Endothelial cell of umbilical vein (primary cell): ENCODE data around the gene SUPT3H.
"Not testable (repeated sequence)": the region's sequence is repeated elsewhere in the genome, so short reads cannot be mapped to it uniquely, and the experiment has no call there.

Experiments
- CTCF ChIP-seq, 2 donors: IDR thresholded peaks; 1 replicate in 1 of 2; 2 replicates in 1 of 2; pipeline ENCODE4 v1.5.1; 2011; ENCODE audit warnings: low read length in 2 of 2, mild to moderate bottlenecking in 2 of 2, moderate library complexity in 2 of 2, control low read depth in 1 of 2, inconsistent platforms in 1 of 2, low read depth in 1 of 2; ENCODE audit not compliant: insufficient read depth in 1 of 2; ENCODE audit errors: extremely low read depth in 1 of 2
- EZH2 ChIP-seq: IDR thresholded peaks from 2 replicates; pipeline ENCODE4 v1.6.1; 2012; ENCODE audit warnings: borderline replicate concordance, low read depth, mild to moderate bottlenecking, moderate library complexity, low read length, inconsistent platforms; ENCODE audit not compliant: severe bottlenecking
- FOS ChIP-seq: IDR thresholded peaks from 2 replicates; pipeline ENCODE4 v1.6.1; 2011; ENCODE audit warnings: mild to moderate bottlenecking, low read length, moderate library complexity, borderline replicate concordance; ENCODE audit not compliant: insufficient read depth
- JUN ChIP-seq: IDR thresholded peaks from 2 replicates; pipeline ENCODE4 v1.6.1; 2011; ENCODE audit warnings: borderline replicate concordance, low read depth; ENCODE audit not compliant: insufficient read length, insufficient read depth
- MAX ChIP-seq: IDR thresholded peaks from 2 replicates; pipeline ENCODE4 v1.6.1; 2011; ENCODE audit not compliant: insufficient read depth, insufficient read length
- MYC ChIP-seq: IDR thresholded peaks from one replicate; pipeline ENCODE4 v1.6.1; 2011; ENCODE audit warnings: mild to moderate bottlenecking, low read depth, low read length
- POLR2A ChIP-seq: IDR thresholded peaks from 2 replicates; pipeline ENCODE4 v1.6.1; 2012; ENCODE audit warnings: low read depth, mild to moderate bottlenecking, control low read depth, low read length
- POLR2AphosphoS5 ChIP-seq: IDR thresholded peaks from 2 replicates; pipeline ENCODE4 v1.6.1; 2012; ENCODE audit warnings: low read depth, mild to moderate bottlenecking, control low read depth, low read length, moderate library complexity; ENCODE audit not compliant: insufficient read depth

- not testable (repeated sequence) for TF ChIP-seq JUN; POLR2A; EZH2; CTCF (IDR thresholded peaks at IDR 0.05; ENCODE audit: extremely low read depth in 1 of 2, insufficient read depth in 1 of 2, low read depth in 1 of 2, low read length in 2 of 2); MAX; FOS; POLR2AphosphoS5; MYC
These were observed 310.3 kb downstream of the SUPT3H start for GRCh38 chr6:45067446-45067845.
